Stimulated activated CD4-positive, alpha-beta T cell treated with anti-CD3 and anti-CD28 coated beads, Interleukin-12 subunit alpha, Interleukin-12 subunit beta, amount 100 ng/mL, for 48 hours (primary cell): ENCODE measurements around the gene SLC25A4.
A peak's percentile ranks its signal among the peaks of the same experiment; 100 is the strongest.

Source experiments
- DNase-seq, 3 donors: peaks; one replicate each; pipeline ENCODE4 v3.0.0-alpha.2; 2020; ENCODE audit warnings: low read depth in 2 of 3, low spot score in 1 of 3

SLC25A4 gene

DNA sequence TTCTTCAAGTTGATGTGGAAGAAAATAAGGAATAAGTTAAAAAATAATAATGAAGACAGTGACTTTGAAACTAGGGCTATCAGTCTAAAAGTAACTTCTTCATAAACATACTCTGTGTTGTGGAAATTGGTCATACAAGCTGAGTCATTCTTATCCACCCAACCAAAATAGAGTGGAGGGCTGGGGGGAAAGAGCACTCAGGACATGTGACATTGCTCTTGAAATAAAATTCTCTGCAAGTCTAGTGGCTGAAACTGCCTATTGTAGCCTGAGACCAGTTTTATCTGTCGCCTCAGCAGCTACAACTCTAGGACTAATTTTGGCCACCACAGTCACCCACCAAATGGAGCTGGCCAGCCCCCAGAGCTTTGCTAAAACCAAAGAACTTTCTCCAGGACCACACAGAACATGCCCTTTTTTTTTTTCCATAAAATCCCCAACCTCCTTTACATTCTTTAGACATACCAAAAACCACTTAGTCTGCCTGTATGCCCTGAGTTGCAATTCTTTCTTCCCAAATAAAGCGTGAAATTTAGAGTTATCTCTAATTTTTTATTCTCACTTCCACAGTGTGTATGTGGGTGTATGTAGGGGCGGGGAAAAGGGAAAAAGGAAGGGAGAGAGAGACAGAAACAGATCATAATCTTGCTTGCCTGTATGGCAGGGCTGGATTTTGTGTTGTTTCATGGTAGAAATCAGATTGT, 23.0 kb upstream of the SLC25A4 start:
- DNase-seq, result no peak

DNA sequence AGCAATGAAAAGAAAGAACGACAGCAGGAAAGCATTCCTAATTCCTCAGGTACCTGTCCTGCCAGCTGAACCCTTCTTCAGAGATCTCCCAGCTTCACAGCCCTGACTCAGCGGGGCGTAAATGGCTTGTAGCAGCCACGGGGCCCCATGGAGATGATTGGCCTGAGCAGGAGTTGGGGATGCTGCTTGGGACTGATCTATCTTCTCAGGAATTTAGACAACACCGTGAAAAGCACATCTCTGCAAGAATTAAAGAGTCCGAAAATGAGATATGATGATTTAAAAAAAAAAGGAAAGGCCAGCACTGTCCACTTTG, 22.5 kb upstream of the SLC25A4 start:
- no peak for DNase-seq

DNA sequence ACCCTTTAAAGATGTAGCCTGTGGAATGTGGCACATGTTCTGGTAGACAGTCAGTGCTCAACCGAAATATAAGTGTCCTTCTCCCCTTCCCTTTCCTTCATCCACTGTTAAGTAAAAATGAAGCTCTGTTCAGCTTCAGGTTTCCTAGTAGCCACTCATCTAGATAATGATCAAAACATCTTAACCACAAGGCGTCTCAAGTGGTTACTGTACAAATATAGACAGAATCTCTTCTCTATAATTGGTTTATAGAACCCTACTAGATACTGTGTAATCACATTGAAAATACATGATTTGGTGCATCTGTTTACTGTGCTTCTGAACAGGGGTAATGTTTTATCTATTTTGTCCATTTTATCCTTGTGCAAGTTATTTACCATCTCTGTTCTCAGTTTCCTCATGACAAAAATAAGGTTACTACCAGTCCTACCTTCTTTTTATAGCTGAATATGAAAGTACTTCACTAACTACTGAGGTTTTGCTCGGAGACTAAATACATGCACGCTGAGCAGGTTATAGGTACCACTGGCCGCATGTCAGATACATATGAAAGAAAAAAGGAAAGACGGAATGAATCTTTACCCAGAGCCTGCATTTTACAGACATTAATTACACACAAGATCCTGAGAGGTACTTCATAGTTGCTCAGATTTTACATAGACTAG, 20.3 kb upstream of the SLC25A4 start:
- no peak for DNase-seq

DNA sequence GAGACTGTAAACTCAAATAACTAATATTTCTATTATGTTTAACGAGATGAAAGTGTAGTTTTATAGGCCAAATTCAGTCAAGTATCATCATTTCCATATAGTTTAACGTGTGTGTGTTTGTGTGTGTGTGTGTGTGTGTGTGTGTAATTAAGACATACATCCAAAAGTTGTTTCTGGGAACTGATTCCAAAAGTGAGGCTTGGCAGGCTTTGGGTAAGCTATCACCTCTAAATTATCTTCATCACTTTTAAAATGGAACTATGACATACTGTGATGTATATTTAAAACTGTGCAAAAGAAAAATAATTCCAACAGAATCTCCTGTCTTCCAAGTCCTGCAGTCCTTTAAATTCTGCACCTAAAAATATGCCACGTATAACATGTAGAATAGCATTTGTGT, 19.1 kb upstream of the SLC25A4 start:
- no peak for DNase-seq

DNA sequence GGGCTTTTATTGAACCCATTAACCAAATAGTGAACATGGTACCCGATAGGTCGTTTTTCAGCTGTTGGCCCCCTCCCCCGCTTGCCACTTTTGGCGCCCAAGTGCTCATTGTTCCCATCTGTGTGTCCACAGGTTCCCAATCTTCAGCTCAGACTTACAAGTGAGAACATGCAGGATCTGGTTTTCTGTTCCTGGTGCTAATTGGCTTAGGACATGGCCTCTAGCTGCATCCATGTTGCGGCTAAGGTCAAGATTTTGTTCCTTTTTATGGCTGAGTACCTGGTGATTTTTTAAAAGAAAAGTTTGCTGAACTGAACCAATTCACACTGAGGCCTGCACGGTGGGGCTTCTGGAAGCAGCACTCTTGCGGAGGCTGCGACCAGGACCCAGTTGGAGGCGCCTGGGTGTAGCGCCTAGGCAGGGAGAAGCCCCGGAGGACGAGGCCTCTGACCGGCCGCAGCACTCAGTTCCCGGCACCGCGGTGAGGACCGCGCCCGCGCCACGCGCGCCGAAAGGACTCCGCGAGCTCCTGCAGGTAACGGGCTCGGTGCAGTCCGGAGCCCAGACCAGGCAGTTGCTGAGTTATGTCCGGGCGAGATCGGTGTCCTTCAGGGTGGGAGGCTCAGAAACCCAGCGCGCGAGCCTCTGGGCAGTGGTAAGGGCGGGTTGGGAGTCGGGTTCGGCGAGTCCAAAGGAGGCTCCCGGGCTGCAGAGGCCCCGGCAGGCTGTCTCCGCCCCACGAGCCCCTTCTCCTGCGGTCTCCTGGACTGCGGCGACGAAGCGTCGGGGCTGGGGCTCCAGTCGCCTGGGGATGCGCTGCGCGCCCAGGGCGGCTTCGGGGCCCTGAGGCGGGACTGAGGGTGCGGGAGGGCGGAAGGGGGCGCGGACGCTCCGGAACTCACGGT, 15.8 kb upstream of the SLC25A4 start:
- DNase-seq, result no peak

DNA sequence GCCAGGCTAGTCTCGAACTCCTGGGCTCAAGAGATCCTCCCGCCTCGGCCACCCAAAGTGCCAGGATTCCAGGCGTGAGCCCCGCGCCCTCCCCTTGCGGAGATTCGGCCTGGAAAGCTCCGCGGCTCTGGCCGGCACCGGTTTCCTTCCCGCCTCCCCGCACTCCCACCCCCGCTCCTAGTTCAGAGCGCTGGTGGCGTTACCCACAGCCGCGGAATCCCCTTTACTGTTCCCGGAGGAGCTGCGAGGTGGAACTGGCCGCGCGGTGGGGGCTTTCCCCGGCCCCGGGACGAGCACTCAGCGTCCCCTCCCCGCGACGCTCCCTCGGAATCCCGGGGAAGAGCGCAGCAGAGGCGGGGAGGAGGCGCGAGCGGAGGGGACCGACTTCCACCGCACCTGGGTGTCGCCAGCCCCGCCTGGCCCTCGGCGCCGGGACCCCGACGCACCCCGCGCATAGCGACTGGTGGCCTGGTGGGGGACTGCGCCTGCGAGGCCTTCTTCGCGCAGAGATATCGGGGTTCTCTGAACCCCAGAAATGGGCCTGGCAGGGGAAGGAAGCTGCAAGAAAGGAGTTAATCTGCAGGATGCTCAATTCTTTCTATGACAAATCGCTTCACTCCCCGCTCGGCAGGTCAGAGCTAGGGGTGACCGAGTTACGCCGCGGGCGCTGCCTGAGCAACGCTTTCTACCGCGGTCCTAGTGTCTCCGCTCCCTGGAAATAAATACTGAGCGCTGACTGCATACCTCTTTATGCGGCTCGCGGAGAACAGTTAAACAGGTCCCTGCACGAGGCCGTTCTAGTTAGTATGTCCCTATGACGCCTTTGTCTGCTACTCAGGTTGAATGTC, 14.6 kb upstream of the SLC25A4 start:
- DNase-seq, result no peak

DNA sequence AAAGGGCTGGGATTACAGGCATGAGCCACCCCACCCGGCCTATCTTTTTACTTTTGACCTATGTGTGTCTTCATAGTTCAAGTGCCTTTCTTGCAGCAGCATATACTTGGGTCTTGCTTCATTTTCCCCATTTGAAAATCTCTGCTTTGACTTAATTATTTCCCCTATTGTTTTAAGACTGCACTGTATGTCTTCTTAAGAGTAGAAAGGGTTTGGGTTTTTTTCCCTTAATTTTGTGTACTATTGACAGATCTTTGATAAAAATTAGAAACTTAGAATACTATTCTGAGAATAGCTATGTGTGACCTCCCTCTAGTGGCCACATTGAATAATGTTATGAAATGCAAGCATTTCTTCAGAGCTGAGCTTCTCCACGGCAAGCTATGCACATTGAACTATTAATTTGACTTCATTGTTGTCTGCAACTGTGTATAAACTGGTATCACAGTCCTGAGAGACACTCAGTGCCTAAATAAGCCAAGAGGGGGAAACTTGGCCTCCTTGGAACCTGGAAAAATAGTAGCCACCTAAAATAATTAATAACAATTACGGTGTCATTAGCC, 8.7 kb upstream of the SLC25A4 start:
- no peak for DNase-seq

DNA sequence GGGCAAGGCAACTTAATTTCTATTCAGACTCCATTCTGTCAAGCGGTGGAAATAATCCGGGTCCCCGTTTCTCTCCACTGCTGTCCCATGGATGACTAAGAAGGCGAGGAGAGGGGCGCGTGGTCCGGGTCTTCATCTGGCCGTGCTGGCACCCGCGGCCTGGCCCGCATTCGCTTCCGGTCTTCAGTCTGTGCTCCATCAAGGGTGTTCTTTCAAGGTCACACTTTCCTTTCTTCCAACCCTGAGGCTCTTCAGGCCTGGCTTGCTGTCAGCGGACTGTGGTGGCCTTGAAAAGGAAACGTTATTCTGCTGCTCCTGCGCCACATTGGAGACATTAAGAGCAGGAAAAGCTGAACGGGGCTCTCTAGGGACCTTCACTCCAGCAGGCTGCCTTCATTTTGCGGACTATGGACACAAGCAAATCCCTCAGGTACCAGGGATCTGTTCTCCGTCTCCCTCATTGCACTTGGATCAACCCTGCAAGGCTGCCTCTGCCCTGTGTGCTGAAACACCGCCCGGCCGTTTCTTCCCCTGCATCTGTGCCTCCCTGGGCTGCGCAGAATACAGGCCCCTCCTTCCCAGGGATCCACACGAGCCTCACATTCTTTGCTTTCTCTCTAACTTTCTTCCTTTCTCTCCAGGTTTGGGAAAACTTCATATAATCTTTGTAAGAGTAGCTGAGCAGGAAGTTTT, 5.7 kb upstream of the SLC25A4 start:
- DNase-seq, result no peak

DNA sequence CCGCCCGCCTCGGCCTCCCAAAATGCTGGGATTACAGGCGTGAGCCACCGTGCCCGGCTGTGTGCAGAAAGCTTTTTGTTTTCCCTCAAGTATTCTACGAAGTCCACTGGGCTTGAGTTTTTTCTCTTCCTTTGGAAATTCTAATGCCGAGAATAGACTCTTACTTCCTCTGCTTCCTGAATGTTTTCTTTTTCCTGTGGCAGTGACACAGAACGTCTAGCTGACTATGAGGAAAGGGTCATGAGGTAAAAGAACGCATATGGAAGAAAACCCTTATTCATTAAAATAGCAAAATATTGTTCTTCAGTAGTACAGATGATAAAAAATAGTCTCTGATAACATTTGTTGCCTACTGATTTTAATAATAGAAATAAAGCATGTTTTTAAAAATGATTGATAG, 4.9 kb upstream of the SLC25A4 start:
- DNase-seq, result no peak

DNA sequence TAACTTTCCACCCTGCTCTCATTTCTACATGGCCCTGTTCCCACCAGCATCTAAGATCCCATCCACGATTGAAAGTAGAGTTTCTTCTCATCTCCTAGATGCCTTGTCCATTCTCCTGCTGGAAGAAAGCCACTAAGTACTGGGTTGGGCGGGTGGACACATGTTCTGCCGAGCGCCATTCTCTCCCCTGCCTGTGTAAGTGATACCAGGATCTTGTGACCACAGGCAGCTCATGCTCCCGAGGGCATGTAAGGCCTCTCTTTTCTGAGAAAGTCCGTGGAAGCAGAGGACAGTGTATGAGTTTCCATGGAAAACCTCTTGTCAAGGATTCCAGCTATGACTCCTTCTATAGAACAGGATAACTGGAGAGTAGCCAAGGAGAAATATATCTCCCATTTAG, 3.3 kb upstream of the SLC25A4 start:
- no peak for DNase-seq

DNA sequence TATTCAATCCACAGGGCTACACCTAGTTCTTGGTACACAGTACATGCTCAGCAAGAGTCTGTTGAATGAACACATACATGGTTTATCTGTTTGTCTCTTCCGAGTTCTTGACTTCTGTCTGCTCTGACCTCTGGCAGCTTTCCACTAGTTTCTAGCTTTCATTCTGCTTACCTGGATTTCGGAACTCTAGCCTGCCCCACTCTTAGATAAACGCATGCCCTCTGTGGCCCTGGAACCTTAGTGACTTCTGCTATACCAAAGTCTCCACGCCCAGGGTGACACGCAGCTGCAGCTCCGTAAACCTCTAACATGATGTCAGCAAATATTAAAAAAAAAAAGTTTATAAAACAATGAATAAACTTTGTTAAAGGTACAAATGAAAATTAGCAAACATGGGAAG, 1.3 kb upstream of the SLC25A4 start:
- no peak for DNase-seq

DNA sequence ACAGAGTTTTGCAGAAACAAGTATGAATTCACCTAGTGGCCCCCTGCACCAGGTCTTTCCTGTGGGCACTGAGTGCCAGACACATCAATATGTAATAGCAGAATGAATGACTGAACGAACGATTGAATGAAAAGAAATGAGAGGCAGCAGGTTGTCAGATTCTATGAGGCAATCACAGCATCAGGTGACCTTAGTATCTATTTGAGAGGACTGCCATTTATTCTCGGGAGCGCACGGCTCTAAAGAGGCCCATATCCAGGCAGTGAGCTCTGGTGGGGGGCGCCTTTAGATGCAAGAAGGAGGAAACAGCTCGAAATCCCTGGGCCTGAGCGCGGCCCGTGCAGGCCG, 528 bp upstream of the SLC25A4 start:
- DNase-seq, result no peak

DNA sequence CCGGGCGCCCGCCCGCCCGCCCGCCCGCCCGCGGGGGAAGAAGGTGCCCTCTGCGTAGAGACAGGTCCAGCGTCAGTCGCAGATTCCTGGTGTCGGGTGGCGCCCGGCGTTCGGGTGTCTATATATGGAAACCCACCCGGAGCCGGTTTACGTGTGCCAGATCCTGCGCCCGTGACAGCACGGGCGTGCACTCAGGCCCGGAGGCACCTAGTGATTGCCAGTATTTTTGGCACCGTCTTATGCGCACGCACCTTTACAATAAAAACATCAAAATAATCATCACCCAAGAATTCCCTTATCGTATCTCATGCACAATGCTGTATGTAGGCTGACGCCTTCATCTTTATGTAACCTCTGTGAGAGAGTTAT, 519 bp downstream of the SLC25A4 start:
- DNase-seq, result peak in 1 of 3 donors; percentile 20

DNA sequence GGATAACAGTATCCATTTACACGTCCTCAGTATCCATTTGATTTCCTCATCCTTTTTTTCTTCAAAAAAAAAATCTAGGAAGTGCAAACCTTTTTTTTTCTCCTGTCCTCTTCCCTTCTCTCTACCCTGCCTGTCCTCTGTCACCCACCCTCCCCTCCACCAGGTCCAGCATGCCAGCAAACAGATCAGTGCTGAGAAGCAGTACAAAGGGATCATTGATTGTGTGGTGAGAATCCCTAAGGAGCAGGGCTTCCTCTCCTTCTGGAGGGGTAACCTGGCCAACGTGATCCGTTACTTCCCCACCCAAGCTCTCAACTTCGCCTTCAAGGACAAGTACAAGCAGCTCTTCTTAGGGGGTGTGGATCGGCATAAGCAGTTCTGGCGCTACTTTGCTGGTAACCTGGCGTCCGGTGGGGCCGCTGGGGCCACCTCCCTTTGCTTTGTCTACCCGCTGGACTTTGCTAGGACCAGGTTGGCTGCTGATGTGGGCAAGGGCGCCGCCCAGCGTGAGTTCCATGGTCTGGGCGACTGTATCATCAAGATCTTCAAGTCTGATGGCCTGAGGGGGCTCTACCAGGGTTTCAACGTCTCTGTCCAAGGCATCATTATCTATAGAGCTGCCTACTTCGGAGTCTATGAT, 1.7 kb downstream of the SLC25A4 start:
- no peak for DNase-seq

DNA sequence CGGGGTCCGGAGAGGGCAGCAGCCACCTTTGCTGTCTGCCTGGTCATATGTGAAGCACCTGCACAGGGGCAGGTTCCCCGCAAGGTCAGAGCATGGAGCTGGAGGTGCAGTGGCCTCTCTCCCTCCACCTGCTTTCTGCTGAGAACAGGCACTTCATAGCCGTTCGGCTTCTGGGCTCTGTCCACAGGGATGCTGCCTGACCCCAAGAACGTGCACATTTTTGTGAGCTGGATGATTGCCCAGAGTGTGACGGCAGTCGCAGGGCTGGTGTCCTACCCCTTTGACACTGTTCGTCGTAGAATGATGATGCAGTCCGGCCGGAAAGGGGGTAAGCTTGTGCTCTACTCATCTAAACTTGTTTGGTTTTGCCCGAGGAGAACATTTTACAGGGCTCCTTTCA, 2.5 kb downstream of the SLC25A4 start:
- no peak for DNase-seq

DNA sequence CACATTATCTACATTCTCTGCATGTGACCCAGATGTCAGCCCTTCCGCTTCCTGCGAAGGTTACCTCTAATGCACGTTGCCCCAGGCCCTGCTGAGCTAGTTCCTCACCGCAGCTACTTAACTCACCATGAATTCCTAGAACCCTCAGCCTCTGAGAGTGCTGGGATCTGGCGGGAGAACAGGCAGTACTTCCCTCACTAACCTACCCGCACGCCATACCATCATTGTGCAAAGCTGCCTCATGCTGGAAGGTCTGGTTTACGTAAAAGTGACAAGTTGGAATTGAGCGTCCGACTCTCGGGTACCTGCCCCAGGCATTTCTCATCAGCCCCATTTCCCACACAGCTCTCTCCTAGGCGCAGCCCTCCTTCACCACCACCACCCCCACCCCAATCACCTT, 6.3 kb downstream of the SLC25A4 start:
- no peak for DNase-seq

DNA sequence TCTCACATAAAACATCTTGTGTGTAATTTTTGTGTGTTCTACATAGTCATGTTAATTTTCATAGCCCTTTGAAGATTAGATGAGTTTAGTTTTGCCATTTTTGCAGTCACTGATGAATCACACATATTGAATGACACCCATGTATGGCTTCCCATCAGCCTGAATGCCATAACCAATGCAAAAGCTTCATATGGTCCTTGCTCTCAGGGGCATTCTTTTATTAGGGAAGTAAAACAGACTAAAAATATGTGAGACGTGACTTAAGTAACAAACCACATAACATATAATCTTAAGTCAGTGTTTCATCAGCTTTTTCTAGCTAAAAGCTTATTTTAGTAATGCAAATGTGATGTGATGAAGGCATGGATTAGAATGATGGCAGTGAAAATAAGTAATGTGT, 8.2 kb downstream of the SLC25A4 start:
- no peak for DNase-seq

DNA sequence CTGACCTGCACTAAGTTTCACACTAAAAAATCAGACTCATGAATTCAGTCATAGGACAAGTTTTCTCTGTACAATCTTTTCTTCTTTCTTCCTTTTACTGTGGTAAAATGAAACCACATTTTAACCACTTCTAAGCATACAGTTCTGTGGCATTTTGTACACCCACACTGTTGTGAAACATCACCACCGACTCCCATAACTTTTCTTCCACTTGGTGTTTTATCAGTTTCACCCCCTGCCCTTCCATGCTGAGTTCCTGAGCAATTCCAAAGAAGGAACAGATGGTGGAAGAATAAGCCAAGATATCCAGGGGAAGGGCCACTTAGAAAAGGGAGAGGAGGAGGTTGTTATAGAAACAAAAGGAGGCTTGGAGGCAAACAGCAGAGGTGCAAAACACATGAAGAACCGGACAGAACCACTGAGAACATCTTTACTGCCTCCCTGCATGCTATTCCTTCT, 22.6 kb downstream of the SLC25A4 start:
- peak in 1 of 3 donors; percentile 24 for DNase-seq

DNA sequence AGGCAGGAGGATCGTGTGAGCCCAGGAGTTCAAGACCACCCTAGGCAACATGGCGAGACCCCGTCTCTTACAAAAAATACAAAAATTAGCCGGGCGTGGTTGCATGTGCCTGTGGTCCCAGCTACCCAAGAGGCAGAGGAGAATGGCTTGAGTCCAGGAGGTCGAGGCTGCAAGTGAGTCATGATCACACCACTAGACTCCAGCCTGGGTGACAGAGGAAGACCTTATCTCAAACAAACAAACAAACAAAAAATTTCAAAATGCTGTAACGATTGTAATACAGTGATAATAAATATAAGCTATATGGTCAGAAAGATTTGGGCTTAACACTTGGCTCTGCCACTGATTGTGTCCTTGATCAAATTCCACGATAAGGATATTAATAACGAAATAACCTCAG, 24.2 kb downstream of the SLC25A4 start:
- no peak for DNase-seq
